PC-3 (cell line): ENCODE measurements around the gene SETBP1. TPM values are rescaled to one million over a fixed set of nuclear protein-coding genes. Genes with fewer than 3 reads are reported as not detected.
A peak's percentile ranks its signal among the peaks of the same experiment; 100 is the strongest.

Experiments
- ATAC-seq: fragments of 200-7000 bp; cut with Tn5 transposase; 2 replicates; pipeline ENCODE4 v1.9.1; 2020; ENCODE audit warnings: mild to moderate bottlenecking, moderate library complexity
- BruUV-seq: library from RNA; stranded (reverse); fragments of 400-500 nt; replicated peaks from 2 replicates; lab custom pipeline; 2021; lab: Mats Ljungman, UMichigan
- CTCF ChIA-PET: fragments of 300-600 bp; sonication (Branson Sonifier 250); formaldehyde crosslinking; loops from one replicate; lab custom pipeline; 2022; ENCODE audit warnings: antibody characterized with exemption; lab: Charles Lee
- POLR2A ChIA-PET: fragments of 300-600 bp; sonication (Branson Sonifier 250); formaldehyde crosslinking; loops from one replicate; lab custom pipeline; 2022; ENCODE audit warnings: antibody characterized with exemption; ENCODE audit not compliant: unreplicated experiment; lab: Charles Lee
- DNase-seq: peaks from one replicate; pipeline ENCODE4 v3.0.0-alpha.2; 2015
- H2AFZ ChIP-seq: fragments of 300-600 bp; sonication (generic); 2 replicates; pipeline ENCODE4 v1.6.0; 2016; ENCODE audit warnings: antibody characterized with exemption, low read length
- H3F3A ChIP-seq: fragments of 300-600 bp; sonication (generic); one replicate; pipeline ENCODE4 v1.6.0; 2017; ENCODE audit warnings: antibody characterized with exemption, low read length, control low read depth, mild to moderate bottlenecking; ENCODE audit not compliant: unreplicated experiment
- H3K27ac ChIP-seq: fragments of 300-600 bp; sonication (generic); 2 replicates; pipeline ENCODE4 v1.5.1; 2016; ENCODE audit warnings: mild to moderate bottlenecking, low read length
- H3K27me3 ChIP-seq: fragments of 300-600 bp; sonication (generic); 2 replicates; pipeline ENCODE4 v1.6.1; 2016; ENCODE audit warnings: low read length, mixed read lengths
- H3K36me3 ChIP-seq: fragments of 300-600 bp; sonication (generic); 2 replicates; pipeline ENCODE4 v1.6.1; 2016; ENCODE audit warnings: low read depth, mixed run types, low read length, mixed read lengths
- H3K4me1 ChIP-seq: fragments of 300-600 bp; sonication (generic); 2 replicates; pipeline ENCODE4 v1.5.1; 2016; ENCODE audit warnings: low read length; ENCODE audit not compliant: insufficient read depth
- H3K4me2 ChIP-seq: fragments of 300-600 bp; sonication (generic); 2 replicates; pipeline ENCODE4 v1.6.0; 2016; ENCODE audit warnings: low read length
- H3K4me3 ChIP-seq: fragments of 300-600 bp; sonication (generic); 2 replicates; pipeline ENCODE4 v1.5.1; 2016; ENCODE audit warnings: mild to moderate bottlenecking, low read length, mixed read lengths
- H3K79me2 ChIP-seq: fragments of 300-600 bp; sonication (generic); 2 replicates; pipeline ENCODE4 v1.6.1; 2017; ENCODE audit warnings: low read length, mixed read lengths
- H3K9ac ChIP-seq: fragments of 300-600 bp; sonication (generic); 2 replicates; pipeline ENCODE4 v1.6.0; 2016; ENCODE audit warnings: mild to moderate bottlenecking, low read length
- H3K9me2 ChIP-seq: fragments of 300-600 bp; sonication (generic); replicated peaks from 2 replicates; pipeline ENCODE4 v1.6.1; 2016; ENCODE audit warnings: mixed run types, low read length, mixed read lengths
- H3K9me3 ChIP-seq: fragments of 300-600 bp; sonication (generic); 2 replicates; pipeline ENCODE4 v1.6.1; 2016; ENCODE audit warnings: low read length, mixed read lengths
- H4K20me1 ChIP-seq: fragments of 300-600 bp; sonication (generic); 2 replicates; pipeline ENCODE4 v1.6.1; 2016; ENCODE audit warnings: low read length, mixed read lengths
- EZH2 ChIP-seq: fragments of 300-600 bp; sonication (generic); IDR thresholded peaks from one replicate; pipeline ENCODE4 v1.6.1; 2017; ENCODE audit warnings: antibody characterized with exemption, mild to moderate bottlenecking, low read length; ENCODE audit not compliant: unreplicated experiment
- EZH2phosphoT487 ChIP-seq: fragments of 300-600 bp; sonication (generic); IDR thresholded peaks from 2 replicates; pipeline ENCODE4 v1.6.1; 2018; ENCODE audit warnings: mild to moderate bottlenecking, antibody characterized with exemption, low read length, borderline replicate concordance
- intact Hi-C: fragments of 100-400 bp; cut with micrococcal nuclease; formaldehyde crosslinking; loops from 2 replicates; pipeline ENCODE4 v1.9.0; 2023
- total RNA-seq: library from RNA; depleted of rRNA; stranded (reverse); fragments of >200 nt; gene quantifications from 2 replicates; pipeline ENCODE4 v1.2.3, GENCODE V29; 2014
- TF ChIP-seq, protein P1 (sequence below): fragments of 300-600 bp; sonication (generic); conservative IDR thresholded peaks from 2 replicates; pipeline ENCODE4 v1.5.1; 2017; ENCODE audit warnings: antibody characterized with exemption, low read depth, mild to moderate bottlenecking, low read length

Gene SETBP1
- total RNA-seq, 1 experiment from 2014 or later, result 2.3 TPM

DNA sequence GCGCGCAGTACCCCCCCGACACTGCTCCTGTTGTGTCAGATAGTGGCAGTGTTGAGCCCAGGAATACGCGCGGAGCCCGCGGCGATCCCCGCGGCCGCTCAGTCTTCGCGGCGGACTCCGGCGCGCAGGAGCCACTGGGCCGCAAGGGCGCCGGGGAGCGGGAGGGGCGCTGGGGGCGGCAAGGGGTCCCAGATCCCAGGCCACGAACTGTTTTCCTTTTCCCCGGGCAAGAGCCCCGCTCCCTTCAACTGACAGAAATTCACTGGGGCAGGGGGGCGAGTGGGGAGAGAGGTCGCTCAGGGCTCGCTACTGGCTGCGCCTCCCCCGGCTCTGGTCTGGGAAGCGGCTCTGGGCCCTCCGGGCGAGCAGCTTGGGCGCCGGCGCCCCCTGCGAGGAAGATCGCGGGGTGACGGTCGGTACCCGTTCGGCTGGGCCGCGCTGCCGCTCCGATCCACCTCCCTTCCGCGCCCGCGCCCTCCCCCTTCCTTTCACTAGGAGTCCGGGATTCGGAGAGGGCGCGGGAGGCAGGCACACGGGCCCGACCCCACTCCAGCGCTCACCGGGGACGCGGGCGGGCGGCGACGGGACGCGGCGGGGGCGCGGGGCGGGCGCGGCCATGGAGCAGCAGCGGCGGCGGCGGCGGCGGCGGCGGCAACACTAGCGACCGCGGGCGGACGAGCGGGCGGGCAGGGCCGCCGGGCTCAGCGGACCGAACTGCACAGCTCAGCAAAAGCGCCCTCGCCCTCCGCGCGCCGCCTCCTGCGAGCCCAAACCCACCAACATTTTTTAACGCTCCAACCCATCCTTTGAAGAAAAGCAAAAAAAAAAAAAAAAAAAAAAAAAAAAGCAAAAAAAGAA lies 1.4 kb upstream of the SETBP1 start:
- POLR2A ChIA-PET, result interaction anchor here (0.7 kb wide), 2 partner anchors 209 to 911 kb away, joined by 14 to 15 read pairs; no protein-coding TSS in a partner anchor
- Histone ChIP-seq H3K4me2 (peak overlapping the region; percentile 76), H2AFZ (peak overlapping the region; percentile 73; the same call in 1 of the 2 replicates), H3K27ac (peak overlapping the region; percentile 43), H3K4me1 (peaks cover 11% of the 10 kb centered on the region; the same call in 1 of the 2 replicates), H3K79me2 (no peaks in the 10 kb centered on the region), H3K9me2 (no peaks in the 10 kb centered on the region), H3K36me3 (no peaks in the 10 kb centered on the region), H3K4me3 (peak overlapping the region; percentile 73), H4K20me1 (no peaks in the 10 kb centered on the region), H3K27me3 (no peaks in the 10 kb centered on the region), H3F3A (no peaks in the 10 kb centered on the region), H3K9ac (peak overlapping the region; percentile 75), H3K9me3 (no peaks in the 10 kb centered on the region)
- peak; percentile 67 for DNase-seq
- CTCF ChIA-PET, result interaction anchor here (0.5 to 0.6 kb wide), 2 partner anchors 27 to 78 kb away, joined by 3 read pairs; no protein-coding TSS in a partner anchor
- intact Hi-C loops, result loop anchor here (1.0 to 10.0 kb wide), 4 partner anchors 77 to 554 kb away; no protein-coding TSS in a partner anchor
- peak; percentile 80 for ATAC-seq
- BruUV-seq, result no TSS peak
- TF ChIP-seq EZH2phosphoT487, result no peak
- TF ChIP-seq, protein P1, sequence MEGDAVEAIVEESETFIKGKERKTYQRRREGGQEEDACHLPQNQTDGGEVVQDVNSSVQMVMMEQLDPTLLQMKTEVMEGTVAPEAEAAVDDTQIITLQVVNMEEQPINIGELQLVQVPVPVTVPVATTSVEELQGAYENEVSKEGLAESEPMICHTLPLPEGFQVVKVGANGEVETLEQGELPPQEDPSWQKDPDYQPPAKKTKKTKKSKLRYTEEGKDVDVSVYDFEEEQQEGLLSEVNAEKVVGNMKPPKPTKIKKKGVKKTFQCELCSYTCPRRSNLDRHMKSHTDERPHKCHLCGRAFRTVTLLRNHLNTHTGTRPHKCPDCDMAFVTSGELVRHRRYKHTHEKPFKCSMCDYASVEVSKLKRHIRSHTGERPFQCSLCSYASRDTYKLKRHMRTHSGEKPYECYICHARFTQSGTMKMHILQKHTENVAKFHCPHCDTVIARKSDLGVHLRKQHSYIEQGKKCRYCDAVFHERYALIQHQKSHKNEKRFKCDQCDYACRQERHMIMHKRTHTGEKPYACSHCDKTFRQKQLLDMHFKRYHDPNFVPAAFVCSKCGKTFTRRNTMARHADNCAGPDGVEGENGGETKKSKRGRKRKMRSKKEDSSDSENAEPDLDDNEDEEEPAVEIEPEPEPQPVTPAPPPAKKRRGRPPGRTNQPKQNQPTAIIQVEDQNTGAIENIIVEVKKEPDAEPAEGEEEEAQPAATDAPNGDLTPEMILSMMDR, result peak; percentile 43; the same call in 1 of the 2 replicates

DNA sequence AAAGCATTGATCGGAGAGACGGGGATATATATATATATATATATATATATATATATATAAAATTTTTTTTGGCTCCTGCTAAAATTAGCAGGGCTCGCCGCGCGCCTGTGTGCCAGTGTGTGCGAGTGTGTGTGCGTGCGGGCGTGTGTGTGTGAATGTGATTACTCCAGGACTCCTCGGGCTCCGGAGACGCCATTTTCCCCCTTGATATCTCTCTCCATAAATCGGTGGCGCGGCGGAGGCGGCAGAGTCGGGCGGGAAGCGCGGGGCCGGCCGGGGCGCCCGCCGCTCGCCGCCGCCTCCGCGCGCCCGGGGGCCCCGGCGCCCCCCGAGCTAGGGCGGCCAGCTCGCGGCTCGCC lies 795 bp upstream of the SETBP1 start:
- Histone ChIP-seq H3F3A (no peaks in the 10 kb centered on the region), H3K9ac (0 out of 2 replicates have a peak overlapping the region, but pooled peaks have one; percentile 51), H3K4me1 (peaks cover 11% of the 10 kb centered on the region; the same call in 1 of the 2 replicates), H3K9me3 (no peaks in the 10 kb centered on the region), H2AFZ (no peak overlapping the region), H3K9me2 (no peaks in the 10 kb centered on the region), H3K27ac (no peak overlapping the region), H3K4me3 (peak overlapping the region; percentile 73), H3K36me3 (no peaks in the 10 kb centered on the region), H3K27me3 (no peaks in the 10 kb centered on the region), H3K79me2 (no peaks in the 10 kb centered on the region), H3K4me2 (no peak overlapping the region; the same call in 1 of the 2 replicates), H4K20me1 (no peaks in the 10 kb centered on the region)
- DNase-seq (peak; percentile 7), ATAC-seq (no peak)
- BruUV-seq, result no TSS peak
- TF ChIP-seq EZH2phosphoT487 (no peak), EZH2 (no peak)
- TF ChIP-seq, protein P1, result no peak
- ChIA-PET CTCF (interaction anchor here (0.6 kb wide), 1 partner anchor 79 kb away, joined by 3 read pairs; no protein-coding TSS in a partner anchor), POLR2A (interaction anchor here (0.7 kb wide), 2 partner anchors 208 to 910 kb away, joined by 14 to 15 read pairs; no protein-coding TSS in a partner anchor)
- intact Hi-C loops, result loop anchor here (1.0 to 10.0 kb wide), 6 partner anchors 78 to 555 kb away; no protein-coding TSS in a partner anchor
